Epithelial cell of prostate (primary cell): ENCODE measurements around the gene PRPF6.

Experiments
- DNase-seq: peaks from one replicate; pipeline ENCODE4 v3.0.0-alpha.2; 2011; ENCODE audit warnings: low read depth, low spot score
- H3K27ac ChIP-seq: fragments of 450-650 bp; 2 replicates; pipeline ENCODE4 v1.5.1; 2017; ENCODE audit warnings: mild to moderate bottlenecking

Gene PRPF6

GRCh38 chr20:64082126-64082731 lies 101.3 kb downstream of the PRPF6 start:
- DNase-seq: no peak
- H3K27ac ChIP-seq: no peak overlapping the region
